DMS79 (cell line): ENCODE data around the gene DDX20.

Experiments
- DNase-seq: peaks from one replicate; lab custom pipeline; 2025; lab: John Stamatoyannopoulos, UW

The DDX20 gene

GRCh38 chr1:111755331-111756123 lies at the start of gene DDX20:
DDX20 (plus strand) TSS chr1:111755901; CDS start chr1:111755925, 24 bp downstream.
- peak; percentile 95 for DNase-seq

- DNase-seq: no peak
These were observed 48.8 kb upstream of the DDX20 start for GRCh38 chr1:111706921-111707320.

GRCh38 chr1:111707906-111708305 lies 47.8 kb upstream of the DDX20 start:
- DNase-seq: no peak

- no peak for DNase-seq
These were observed 45.7 kb upstream of the DDX20 start for GRCh38 chr1:111709986-111710385.

- no peak for DNase-seq
These were observed 39.4 kb upstream of the DDX20 start for GRCh38 chr1:111716333-111716732.

- no peak for DNase-seq
These were observed 38.3 kb upstream of the DDX20 start for GRCh38 chr1:111717450-111717849.

- DNase-seq: no peak
These were observed 36.6 kb upstream of the DDX20 start for GRCh38 chr1:111719135-111719534.

- no peak for DNase-seq
These were observed 36.0 kb upstream of the DDX20 start for GRCh38 chr1:111719674-111720132.

- DNase-seq: no peak
These were observed 35.3 kb upstream of the DDX20 start for GRCh38 chr1:111720274-111720976.

GRCh38 chr1:111720977-111721786 lies 34.5 kb upstream of the DDX20 start:
- no peak for DNase-seq

- no peak for DNase-seq
These were observed 32.5 kb upstream of the DDX20 start for GRCh38 chr1:111723091-111723806.

GRCh38 chr1:111723871-111724270 lies 31.8 kb upstream of the DDX20 start:
- no peak for DNase-seq

GRCh38 chr1:111725192-111725591 lies 30.5 kb upstream of the DDX20 start:
- DNase-seq: no peak

- DNase-seq: no peak
These were observed 28.6 kb upstream of the DDX20 start for GRCh38 chr1:111727056-111727455.

GRCh38 chr1:111729271-111729921 lies 26.3 kb upstream of the DDX20 start:
- no peak for DNase-seq

- DNase-seq: no peak
These were observed 25.6 kb upstream of the DDX20 start for GRCh38 chr1:111729946-111730681.

GRCh38 chr1:111730706-111731105 lies 25.0 kb upstream of the DDX20 start:
- no peak for DNase-seq

- DNase-seq: no peak
These were observed 23.7 kb upstream of the DDX20 start for GRCh38 chr1:111731956-111732355.

- no peak for DNase-seq
These were observed 23.0 kb upstream of the DDX20 start for GRCh38 chr1:111732718-111733117.

GRCh38 chr1:111733183-111733991 lies 22.3 kb upstream of the DDX20 start:
- no peak for DNase-seq
